Stimulated activated CD8-positive, alpha-beta memory T cell treated with anti-CD3 and anti-CD28 coated beads, Interleukin-4, amount 100 ng/mL, for 1 hour (primary cell): Measurements from ENCODE around the gene ZNF385C.
"Not testable (repeated sequence)": the region's sequence is repeated elsewhere in the genome, so short reads cannot be mapped to it uniquely, and the experiment has no call there.

ENCODE experiments used
- DNase-seq, 2 donors: peaks; one replicate each; pipeline ENCODE4 v3.0.0-alpha.2; 2020; ENCODE audit warnings: low read depth in 2 of 2, low spot score in 1 of 2

Gene ZNF385C

GRCh38 chr17:42097691-42098631, at the start of gene ZNF385C:
TSS of gene ZNF385C (minus strand) at chr17:42098473. CDS start at chr17:42063056, 35,417 bp downstream.
- DNase-seq = peak in 1 of 2 donors; percentile 32

- no peak for DNase-seq
Observed at GRCh38 chr17:42146911-42147607, 48.8 kb upstream of the ZNF385C start.

- not testable (repeated sequence) for DNase-seq
Observed at GRCh38 chr17:42143138-42143537, 44.9 kb upstream of the ZNF385C start.

GRCh38 chr17:42142371-42142896, 44.2 kb upstream of the ZNF385C start:
- no peak for DNase-seq

- DNase-seq = no peak
Observed at GRCh38 chr17:42141382-42141781, 43.1 kb upstream of the ZNF385C start.

- not testable (repeated sequence) for DNase-seq
Observed at GRCh38 chr17:42140690-42141089, 42.4 kb upstream of the ZNF385C start.

- no peak for DNase-seq
Observed at GRCh38 chr17:42138749-42139492, 40.6 kb upstream of the ZNF385C start.

- DNase-seq = no peak
Observed at GRCh38 chr17:42136654-42137051, 38.4 kb upstream of the ZNF385C start.

GRCh38 chr17:42135664-42136653, 37.7 kb upstream of the ZNF385C start:
- no peak for DNase-seq

- DNase-seq = no peak
Observed at GRCh38 chr17:42135151-42135550, 36.9 kb upstream of the ZNF385C start.

GRCh38 chr17:42133461-42134041, 35.3 kb upstream of the ZNF385C start:
- no peak for DNase-seq

- DNase-seq = no peak
Observed at GRCh38 chr17:42132941-42133340, 34.7 kb upstream of the ZNF385C start.

- DNase-seq = no peak
Observed at GRCh38 chr17:42131981-42132432, 33.7 kb upstream of the ZNF385C start.

GRCh38 chr17:42131232-42131631, 33.0 kb upstream of the ZNF385C start:
- DNase-seq = no peak

GRCh38 chr17:42130310-42130936, 32.1 kb upstream of the ZNF385C start:
- DNase-seq = no peak

GRCh38 chr17:42129109-42129837, 31.0 kb upstream of the ZNF385C start:
- DNase-seq = no peak

- no peak for DNase-seq
Observed at GRCh38 chr17:42127414-42127813, 29.1 kb upstream of the ZNF385C start.

GRCh38 chr17:42126836-42127235, 28.6 kb upstream of the ZNF385C start:
- DNase-seq = no peak
